HG02943 (cell line): ENCODE data around the gene EVI5L.
"Not testable (repeated sequence)": the region's sequence is repeated elsewhere in the genome, so short reads cannot be mapped to it uniquely, and the experiment has no call there.

Experiments used
- ATAC-seq: cut with Tn5 transposase; IDR thresholded peaks from one replicate; pipeline ENCODE4 v1.9.1; 2021; ENCODE audit warnings: mild to moderate bottlenecking, low read depth, moderate library complexity; ENCODE audit not compliant: unreplicated experiment

The EVI5L gene

DNA sequence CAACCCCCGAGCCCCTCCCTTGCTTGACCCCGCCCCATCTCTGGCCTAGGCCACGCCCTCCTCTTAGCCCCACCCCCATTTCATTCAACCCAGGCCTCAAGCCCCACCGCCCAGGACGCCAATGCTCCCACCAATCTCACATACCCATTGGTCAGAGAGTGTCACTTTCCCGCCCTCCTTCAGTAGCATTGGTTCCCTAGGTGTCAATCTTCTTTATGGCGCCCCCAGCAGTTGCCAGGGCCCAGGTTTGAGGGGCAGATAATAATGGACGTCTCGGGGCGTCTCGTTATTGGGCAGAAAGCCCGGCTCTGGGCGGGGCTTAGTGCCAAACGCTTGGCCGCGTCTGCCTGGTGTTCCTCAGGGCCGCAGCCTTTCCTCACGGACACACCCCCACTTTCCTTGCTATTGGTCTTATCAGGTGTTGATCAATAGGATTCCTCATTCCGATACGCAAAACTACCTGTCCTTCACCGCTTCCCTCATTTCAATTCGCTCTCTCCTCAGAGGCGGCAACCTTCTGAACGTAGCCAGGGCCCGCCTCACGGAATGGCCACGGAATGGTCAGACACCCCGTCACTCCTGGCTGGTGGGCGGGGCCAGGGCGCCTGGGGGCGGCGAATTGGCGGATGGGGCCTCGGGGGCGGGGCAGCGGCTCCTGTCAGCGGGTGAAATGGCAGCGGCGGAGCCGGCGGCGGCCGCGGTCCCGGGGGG lies at the start of gene EVI5L:
Gene EVI5L (plus strand): TSS at position 658 of the 711 bp plus-strand sequence. CDS start 16,325 bp downstream, outside the sequence.
- ATAC-seq = peak; percentile 88

DNA sequence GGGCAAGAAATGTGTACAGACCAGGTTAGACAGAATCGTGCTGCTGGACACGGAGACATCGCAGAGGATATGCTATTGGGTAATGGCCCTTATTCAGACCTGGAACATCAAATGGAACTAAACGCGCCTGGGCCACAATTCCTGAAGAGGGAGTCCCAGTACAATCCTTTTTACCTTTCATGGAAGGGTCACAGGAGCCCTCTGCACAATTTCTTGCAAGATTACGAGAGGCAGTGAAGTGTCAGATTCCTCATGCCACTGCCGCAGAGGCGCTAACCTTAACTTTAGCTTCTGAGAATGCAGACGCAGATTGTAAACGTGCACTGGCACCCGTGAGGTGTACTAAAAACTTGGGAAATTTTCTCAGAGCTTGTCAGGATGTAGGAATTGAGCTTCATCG lies 48.9 kb upstream of the EVI5L start:
- ATAC-seq = no peak

DNA sequence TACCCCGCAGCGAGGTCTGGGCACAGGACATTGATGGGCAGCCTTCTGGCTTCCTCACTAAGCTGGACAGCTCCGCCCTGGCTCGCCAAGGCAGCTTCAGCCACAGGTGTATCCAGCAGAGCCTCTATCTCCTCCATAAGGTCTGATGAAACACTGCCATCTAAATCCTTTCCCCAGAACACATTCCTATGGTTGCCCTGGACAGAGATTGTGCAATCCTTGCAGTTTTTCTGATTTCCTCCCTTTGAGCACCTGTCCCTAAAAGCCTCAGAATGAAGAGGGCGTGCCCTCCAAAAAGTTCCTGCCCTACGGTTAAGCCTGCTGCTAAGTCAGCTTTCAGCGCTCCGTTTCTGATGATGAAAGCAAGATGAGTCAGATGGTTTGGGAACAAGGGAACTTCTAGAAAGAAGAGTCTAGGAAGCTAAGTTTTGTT lies 46.0 kb upstream of the EVI5L start:
- no peak for ATAC-seq

DNA sequence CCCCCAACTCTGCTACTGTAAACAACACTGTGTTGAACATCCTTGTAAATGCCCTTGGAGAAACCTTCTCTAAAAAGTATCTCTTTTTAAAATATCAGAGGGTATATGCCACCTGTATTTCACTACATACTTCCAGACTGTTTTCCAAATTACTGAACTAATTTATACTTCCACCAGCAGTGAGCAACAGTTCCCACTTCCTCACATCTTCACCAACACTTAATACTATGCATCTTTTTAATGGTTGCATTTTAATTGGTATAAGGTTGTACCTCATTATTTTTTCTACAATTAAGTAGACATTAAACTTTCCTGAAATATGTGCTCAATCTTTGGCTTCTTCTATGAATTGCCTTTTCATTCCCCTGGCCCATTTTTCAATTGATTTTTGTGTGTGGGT lies 45.2 kb upstream of the EVI5L start:
- no peak for ATAC-seq

DNA sequence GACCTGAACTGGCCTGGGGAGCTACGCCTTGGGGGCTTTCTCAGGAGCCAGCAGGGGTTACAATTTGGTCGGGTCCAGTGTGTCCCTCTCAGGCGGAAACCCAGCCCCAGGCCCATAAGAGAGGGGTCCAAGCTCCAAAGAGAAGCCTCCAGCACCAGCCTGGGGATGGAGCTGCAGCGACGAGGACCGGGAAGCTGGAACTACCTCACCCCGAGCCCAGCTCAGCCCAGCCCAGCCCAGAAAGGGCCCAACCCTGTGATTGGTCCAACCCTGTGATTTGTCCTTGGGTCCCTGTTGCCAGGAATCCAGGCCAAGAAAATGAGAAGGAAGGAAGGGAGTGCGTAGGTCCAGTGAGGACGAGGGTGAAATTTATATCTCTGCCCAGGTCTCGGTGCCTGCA lies 42.9 kb upstream of the EVI5L start:
- no peak for ATAC-seq

DNA sequence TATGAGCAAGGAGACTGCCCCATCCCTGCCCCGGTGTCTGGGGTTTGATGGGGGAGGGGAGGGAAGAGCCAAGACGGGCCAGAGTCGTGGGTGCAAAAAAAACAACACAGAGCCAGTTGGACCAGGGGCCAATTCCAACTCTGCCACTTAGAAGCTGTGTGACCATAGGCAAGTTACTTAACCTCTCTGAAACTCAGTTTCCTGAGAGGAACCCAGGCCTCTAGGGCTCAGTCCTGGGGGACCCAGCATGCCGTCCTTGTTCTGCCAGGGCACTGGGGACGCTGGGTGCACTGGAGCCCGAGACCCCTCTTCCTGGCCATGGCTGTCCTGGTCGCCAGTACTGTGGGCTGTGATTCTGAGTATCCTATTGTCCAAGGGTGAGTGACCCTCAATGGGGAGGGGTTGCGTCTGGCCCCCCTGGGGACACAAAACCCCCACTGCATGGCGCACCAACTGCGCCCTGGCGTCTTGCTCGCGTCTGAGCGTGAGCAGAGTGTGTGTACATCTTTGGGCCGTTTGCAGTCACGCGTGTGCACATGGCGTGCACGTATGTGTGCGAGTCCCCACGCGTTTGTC lies 42.3 kb upstream of the EVI5L start:
- ATAC-seq = no peak

DNA sequence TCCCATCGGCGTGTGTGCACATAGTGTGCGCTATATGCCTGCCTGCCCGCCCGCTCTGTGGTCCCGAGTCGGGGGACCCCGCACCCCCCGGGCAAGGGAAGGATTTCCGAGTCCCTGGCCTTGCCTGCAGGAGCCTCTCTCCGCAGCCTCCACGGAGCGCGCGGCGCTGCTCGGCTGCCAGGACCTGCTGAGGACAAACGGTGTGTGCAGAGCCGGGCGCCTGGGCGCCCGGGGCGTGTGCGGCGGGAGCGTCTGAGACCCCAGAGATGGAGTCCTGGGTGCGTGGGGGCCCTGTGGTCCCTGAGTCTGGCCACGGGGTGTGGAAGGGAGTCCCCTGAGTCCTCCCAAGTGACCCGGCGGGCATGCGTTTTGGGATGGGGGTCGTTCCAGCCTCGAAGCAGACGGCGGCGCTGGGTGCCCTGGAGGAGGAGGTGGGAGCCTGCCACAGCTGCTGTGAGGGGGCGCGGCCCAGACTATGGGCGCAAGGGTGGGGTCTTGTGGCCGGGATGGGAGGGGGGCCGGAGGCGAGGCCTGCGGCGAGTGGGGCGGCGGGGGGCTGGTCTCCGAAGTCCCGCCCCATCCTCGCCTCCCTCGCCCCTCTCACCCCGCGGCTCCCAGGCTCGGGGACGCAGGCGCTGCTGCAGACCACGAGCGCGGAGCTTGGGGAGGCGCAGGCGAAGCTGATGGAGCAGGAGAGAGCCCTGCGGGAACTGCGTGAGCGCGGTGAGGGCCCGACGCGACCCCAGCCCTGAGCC lies 41.7 kb upstream of the EVI5L start:
- no peak for ATAC-seq

DNA sequence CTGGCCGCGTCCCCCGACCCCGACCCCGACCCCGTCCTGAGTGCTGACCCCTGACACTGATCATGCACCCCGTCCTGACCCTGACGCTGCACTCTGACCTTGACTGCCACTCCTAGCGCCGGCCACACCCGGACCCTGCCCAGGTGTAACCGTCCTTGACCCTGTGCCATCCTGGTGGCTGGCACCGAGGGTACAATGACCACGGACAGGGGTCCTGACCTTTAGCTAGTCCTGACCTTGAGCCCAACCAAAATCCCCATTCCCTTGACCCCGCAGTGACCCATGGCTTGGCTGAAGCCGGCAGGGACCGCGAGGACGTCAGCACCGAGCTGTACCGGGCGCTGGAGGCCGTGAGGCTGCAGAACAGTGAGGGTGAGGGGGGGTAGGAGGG lies 41.1 kb upstream of the EVI5L start:
- ATAC-seq = no peak

DNA sequence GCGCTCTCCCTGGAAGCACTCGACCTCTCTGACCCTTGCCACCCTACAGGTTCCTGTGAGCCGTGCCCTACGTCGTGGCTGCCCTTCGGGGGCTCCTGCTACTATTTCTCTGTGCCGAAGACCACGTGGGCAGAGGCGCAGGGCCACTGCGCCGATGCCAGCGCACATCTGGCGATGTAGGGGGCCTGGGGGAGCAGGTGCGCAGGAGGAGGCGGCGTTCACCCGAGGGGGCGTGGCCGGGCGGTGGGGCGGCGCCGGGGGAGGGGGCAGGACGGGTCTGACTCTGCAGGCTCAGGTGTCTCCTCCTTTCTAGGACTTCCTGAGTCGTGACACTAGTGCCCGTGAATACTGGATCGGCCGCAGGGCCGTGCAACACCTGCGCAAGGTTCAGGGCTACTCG lies 40.6 kb upstream of the EVI5L start:
- no peak for ATAC-seq

DNA sequence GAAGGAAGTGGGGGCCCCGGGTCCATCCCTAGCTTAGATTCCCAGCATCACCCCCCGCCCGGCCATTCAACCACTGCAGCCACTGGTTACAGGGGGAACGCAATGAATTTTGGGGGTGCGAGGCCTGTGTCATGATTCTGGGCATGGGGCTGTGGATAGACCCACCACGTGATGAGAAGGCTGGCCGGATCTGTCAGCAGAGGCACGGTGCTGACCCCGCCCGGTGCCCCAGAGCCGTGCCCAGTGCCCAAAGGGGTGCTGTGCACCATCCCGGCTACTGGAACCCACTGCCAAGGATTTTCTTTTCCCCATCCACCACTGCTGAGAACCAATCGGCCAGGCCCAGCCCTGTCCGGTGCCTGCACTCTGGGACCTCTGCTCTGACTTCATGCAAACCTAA lies 39.6 kb upstream of the EVI5L start:
- ATAC-seq = no peak

DNA sequence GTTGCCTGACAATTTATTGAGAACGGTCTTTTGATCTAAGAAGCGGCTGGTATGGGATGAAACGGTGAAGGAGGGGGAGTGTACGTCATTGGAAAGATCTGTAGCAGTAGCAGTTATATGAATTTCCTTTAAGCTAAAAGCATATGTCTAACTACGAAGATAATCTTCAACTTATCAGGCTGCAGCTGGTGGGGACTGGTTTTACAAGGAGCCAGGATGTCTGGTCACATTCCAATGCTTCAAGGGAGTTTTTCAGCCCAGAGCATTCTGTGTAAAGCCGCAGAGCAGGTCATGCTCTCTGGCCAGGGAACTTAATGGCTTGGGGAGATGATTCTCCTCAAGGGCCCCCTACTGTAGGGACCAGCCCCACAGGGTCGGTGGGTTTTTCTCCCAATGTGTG lies 37.7 kb upstream of the EVI5L start:
- ATAC-seq = no peak

DNA sequence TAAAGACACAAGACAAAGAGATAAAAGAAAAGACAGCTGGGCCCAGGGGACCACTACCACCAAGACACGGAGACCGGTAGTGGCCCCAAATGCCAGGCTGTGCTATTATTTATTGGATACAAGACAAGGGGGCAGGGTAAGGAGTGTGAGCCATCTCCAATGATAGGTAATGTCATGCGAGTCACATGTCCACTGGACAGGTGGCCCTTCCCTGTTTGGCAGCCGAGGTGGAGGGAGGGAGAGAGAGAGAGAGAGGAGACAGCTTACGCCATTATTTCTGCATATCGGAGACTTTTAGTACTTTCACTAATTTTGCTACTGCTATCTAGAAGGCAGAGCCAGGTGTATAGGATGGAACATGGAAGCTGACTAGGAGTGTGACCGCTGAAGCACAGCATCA lies 37.3 kb upstream of the EVI5L start:
- not testable (repeated sequence) for ATAC-seq

DNA sequence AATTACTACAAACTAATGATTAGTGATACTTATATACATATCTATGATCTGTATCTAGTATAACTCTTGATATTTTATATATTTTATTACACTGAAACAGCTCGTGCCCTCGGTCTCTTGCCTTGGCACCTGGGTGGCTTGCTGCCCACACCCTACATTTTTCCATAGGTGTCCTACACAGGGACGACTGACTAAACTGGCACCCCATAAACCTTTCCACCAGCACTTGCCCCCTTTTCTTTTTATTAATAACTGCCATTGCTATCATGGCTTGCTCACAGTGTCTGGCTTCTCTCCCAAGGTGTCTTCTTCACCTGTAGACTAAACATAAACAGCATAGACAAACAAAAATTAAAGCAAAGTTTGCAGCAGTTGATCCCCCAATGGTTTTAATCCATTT lies 36.5 kb upstream of the EVI5L start:
- no peak for ATAC-seq

DNA sequence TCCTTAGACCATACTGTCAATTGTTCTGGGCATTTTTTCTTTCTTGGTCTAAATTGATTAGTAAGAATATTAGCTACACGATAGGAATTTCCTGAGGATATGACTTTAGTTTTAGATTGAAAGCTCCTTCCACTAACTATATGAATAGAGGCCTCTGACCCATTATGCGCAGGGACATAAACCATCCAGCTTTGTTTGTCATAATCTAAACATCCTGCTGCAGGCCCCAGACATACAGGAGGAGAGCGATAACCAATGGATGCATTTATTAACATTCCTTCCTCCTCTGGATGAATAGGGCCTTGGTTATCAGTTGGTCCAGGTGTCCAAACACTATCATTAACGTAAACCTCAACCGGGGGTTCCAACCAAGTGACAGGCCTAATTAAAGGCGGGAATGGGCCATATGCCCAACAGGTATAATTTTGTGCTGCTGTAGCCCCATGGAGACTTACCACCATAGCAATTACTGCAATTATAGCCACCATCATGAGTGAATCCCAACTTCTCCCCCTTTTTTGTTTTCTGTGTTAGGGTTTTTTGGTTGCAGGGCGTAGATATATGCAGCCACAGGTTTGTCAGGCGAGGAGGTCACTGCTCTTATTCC lies 34.4 kb upstream of the EVI5L start:
- no peak for ATAC-seq

DNA sequence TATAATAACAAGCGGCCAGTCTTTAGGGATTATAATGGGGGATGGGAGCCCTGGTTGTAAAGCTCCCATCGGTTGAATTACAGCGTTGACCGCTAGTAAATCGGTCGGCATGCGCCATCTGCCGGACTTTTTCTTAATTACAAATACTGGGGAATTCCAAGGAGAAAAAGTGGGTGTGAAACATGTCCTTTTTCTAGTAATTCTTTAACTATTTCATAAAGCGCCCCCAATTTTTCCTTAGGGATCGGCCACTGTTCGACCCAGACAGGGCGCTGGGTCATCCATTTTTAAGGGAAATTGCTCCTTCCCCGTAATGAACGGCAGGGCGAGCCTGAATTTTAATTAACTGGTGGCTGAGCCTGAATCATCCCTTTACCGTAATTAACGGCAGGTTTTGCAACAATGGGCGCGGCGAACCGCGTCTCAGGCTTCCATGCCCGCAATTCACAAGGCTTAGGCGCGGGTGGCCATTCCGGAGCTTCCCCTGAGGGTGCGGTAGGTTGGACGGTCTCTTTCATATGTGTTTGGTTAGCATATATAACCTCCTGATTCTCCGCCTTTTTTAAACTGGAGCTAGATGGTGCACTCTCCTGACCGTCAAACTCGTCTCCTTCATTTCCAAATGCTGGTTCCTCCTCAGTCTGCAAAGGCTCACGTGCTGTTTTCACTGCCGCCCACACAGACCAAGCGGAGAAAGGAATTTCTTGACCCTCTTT lies 30.2 kb upstream of the EVI5L start:
- ATAC-seq = no peak

DNA sequence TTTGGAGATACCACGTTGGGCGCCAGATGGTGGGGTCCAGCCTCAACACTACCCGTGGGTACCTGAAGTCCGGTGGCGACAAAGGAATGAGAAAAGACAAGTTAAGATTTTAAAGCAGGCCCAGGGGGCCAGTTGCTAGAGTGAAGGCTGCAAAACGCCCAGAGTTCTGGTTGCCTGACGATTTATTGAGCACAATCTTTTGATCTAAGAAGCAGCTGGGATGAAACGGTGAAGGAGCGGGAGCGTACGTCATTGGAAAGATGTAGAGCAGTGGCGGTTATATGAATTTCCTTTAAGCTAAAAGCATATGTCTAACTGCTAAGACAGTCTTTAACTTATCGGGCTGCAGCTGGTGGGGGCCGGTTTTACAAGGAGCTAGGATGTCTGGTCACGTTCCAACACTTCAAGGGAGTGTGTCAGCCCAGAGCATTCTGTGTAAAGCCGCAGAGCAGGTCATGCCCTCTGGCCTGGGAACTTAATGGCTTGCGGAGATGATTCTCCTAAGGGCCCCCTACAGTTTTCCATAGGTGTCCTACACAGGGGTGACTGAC lies 28.9 kb upstream of the EVI5L start:
- ATAC-seq = no peak

DNA sequence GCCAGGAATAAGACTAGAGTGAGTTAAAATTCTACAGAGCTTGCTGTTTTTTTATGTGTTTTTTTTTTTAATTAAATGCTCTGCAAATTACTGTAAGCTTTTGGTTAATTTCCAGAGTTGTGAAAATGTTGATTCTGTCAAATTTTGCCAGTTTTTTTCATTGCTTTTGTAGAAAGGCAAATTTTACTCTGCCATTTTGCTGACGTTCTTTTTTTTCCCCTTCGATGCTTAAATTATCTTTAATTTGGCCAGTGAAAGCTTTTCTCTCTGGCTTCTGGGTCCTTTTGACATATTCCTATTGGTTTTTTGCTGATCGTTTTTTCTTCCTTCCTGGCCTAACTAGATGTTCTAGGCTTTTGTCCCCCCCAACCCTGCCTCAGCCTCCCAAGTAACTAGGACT lies 23.8 kb upstream of the EVI5L start:
- ATAC-seq = no peak

DNA sequence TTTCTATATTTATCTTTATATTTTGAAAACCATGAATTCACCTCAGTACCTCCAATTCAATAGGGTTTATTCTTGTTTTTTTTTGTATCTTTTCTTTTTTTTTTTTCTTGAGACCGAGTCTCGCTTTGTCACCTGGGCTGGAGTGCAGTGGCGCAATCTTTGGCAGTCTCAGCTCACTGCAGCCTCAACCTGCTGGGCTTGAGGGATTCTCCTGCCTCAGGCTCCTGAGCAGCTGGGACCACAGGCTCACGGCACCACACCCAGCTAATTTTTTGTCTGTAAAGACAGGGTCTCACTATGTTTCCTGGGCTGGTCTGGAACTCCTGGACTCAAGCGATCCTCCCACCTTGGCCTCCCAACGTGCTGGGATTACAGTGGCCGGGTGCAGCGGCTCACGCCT lies 23.1 kb upstream of the EVI5L start:
- no peak for ATAC-seq

DNA sequence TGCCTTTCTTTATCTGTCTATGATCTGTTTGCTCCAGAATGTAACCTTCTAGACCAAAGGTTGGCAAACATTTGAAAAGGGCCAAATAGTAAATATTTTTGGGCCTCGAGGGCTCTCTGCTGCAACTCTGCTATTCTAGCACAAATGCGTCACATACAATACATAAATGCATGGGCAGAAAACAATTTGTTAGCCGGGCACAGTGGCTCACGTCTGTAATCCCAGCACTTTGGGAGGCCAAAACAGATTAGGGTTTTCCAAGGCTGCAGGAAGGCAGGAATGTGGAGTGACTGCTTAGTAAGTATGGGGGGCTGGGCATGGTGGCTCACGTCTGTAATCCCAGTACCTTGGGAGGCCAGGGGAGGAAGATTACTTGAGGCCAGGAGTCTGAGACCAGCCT lies 21.9 kb upstream of the EVI5L start:
- no peak for ATAC-seq

DNA sequence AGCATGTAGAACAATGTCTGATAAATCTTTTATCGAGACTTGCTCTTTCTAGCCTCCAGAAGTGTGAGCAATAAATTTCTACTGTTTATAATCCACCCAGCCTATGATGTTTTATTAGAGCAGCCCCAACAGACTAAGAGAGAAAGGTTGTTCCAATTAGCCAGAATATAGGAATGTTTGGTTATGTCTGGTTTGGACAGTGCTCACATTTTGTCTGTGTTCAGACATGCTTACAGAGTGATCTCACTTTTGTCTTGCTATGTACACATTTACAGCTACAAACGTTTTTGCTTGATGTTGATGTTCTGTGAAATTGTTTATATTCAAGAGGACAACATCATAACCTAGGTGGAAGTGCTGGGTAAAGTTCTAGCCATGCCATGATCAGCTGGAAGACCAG lies 18.0 kb upstream of the EVI5L start:
- no peak for ATAC-seq

DNA sequence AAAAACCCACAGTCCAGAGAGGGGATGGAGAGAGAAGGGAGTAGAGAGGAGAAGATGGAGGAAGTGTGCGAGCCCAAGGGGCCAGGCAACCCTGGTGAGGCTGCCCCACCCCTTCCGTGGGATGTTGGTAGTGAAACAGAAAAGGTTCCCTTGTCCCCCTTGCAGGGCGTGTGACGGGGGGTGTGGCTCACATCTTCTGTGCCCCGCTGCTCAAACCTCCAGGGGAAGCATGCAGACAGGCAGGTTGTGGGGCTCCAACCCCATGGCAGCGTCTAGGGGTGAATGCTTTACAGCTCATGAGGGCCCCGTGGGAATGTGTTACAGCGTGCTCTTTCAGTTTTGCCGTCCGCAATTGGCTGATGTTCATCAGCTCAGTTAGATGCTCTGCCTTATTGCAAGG lies 14.7 kb upstream of the EVI5L start:
- no peak for ATAC-seq
